VCaP (cell line): ENCODE results near the gene VSTM4.

Experiments used
- H3K27ac ChIP-seq: fragments of 450-650 bp; 2 replicates; pipeline ENCODE4 v1.5.1; 2017
- CTCF ChIP-seq: fragments of 450-650 bp; conservative IDR thresholded peaks from 2 replicates; pipeline ENCODE4 v1.5.1; 2017; ENCODE audit warnings: mild to moderate bottlenecking, moderate library complexity

The VSTM4 gene

GRCh38 chr10:48970654-48971053 is 144.7 kb downstream of the VSTM4 start:
- no peak overlapping the region for H3K27ac ChIP-seq

GRCh38 chr10:48970046-48970445 is 145.3 kb downstream of the VSTM4 start:
- H3K27ac ChIP-seq, result no peak overlapping the region
- TF ChIP-seq CTCF, result no peak

More at GRCh38 chr10:48970654-48971053, 144.7 kb downstream of the VSTM4 start:
- TF ChIP-seq CTCF, result no peak

GRCh38 chr10:48968036-48968435 is 147.3 kb downstream of the VSTM4 start:
- H3K27ac ChIP-seq, result no peak overlapping the region
- TF ChIP-seq CTCF, result no peak

- TF ChIP-seq CTCF, result no peak
- H3K27ac ChIP-seq, result no peak overlapping the region
Observed at GRCh38 chr10:48965460-48965859, 149.9 kb downstream of the VSTM4 start.
